NCI-H2171 treated with DMSO at 0.1 percent for 48 hours (cell line): Measurements from ENCODE around the gene KIF13A.
A peak's percentile ranks its signal among the peaks of the same experiment; 100 is the strongest.
"Not testable (repeated sequence)": the region's sequence is repeated elsewhere in the genome, so short reads cannot be mapped to it uniquely, and the experiment has no call there.

ENCODE experiments used
- DNase-seq: peaks from one replicate; lab custom pipeline; 2025; lab: John Stamatoyannopoulos, UW

The KIF13A gene

GRCh38 chr6:17846762-17847161 lies 140.7 kb downstream of the KIF13A start:
- DNase-seq, result no peak

GRCh38 chr6:17845598-17845997 lies 141.8 kb downstream of the KIF13A start:
- peak; percentile 57 for DNase-seq

GRCh38 chr6:17844967-17845366 lies 142.5 kb downstream of the KIF13A start:
- DNase-seq, result not testable (repeated sequence)

- no peak for DNase-seq
These were observed 144.3 kb downstream of the KIF13A start for GRCh38 chr6:17842934-17843821.

GRCh38 chr6:17842014-17842776 lies 145.2 kb downstream of the KIF13A start:
- no peak for DNase-seq

- no peak for DNase-seq
These were observed 147.8 kb downstream of the KIF13A start for GRCh38 chr6:17839513-17840223.

GRCh38 chr6:17836293-17836692 lies 151.1 kb downstream of the KIF13A start:
- DNase-seq, result no peak

- DNase-seq, result no peak
These were observed 151.7 kb downstream of the KIF13A start for GRCh38 chr6:17835784-17836183.

- no peak for DNase-seq
These were observed 156.3 kb downstream of the KIF13A start for GRCh38 chr6:17831135-17831534.

GRCh38 chr6:17829905-17830304 lies 157.5 kb downstream of the KIF13A start:
- no peak for DNase-seq

- DNase-seq, result no peak
These were observed 159.3 kb downstream of the KIF13A start for GRCh38 chr6:17828149-17828548.

GRCh38 chr6:17826301-17826700 lies 161.1 kb downstream of the KIF13A start:
- no peak for DNase-seq

- peak; percentile 31 for DNase-seq
These were observed 167.4 kb downstream of the KIF13A start for GRCh38 chr6:17820055-17820454.

GRCh38 chr6:17817763-17818162 lies 169.7 kb downstream of the KIF13A start:
- no peak for DNase-seq

- DNase-seq, result peak; percentile 9
These were observed 170.4 kb downstream of the KIF13A start for GRCh38 chr6:17816921-17817611.

GRCh38 chr6:17813542-17813941 lies 173.9 kb downstream of the KIF13A start:
- no peak for DNase-seq

GRCh38 chr6:17812311-17812710 lies 175.1 kb downstream of the KIF13A start:
- no peak for DNase-seq

- DNase-seq, result no peak
These were observed 178.8 kb downstream of the KIF13A start for GRCh38 chr6:17808609-17809008.

- DNase-seq, result not testable (repeated sequence)
These were observed 180.0 kb downstream of the KIF13A start for GRCh38 chr6:17807431-17807830.

- no peak for DNase-seq
These were observed 184.0 kb downstream of the KIF13A start for GRCh38 chr6:17803409-17803808.

- no peak for DNase-seq
These were observed 188.8 kb downstream of the KIF13A start for GRCh38 chr6:17798477-17799154.
